KMS-11 (cell line): ENCODE data around the gene VAT1L.

Experiments used
- H2AFZ ChIP-seq: fragments of 200-600 bp; sonication (generic); 2 replicates; pipeline ENCODE4 v1.6.1; 2016; ENCODE audit warnings: antibody characterized with exemption, mixed run types, low read depth
- H3K27ac ChIP-seq: fragments of 200-600 bp; sonication (generic); 2 replicates; pipeline ENCODE4 v1.6.1; 2016; ENCODE audit warnings: mild to moderate bottlenecking, mixed run types
- H3K27me3 ChIP-seq: fragments of 200-600 bp; sonication (generic); 2 replicates; pipeline ENCODE4 v1.6.1; 2017; ENCODE audit warnings: mild to moderate bottlenecking, low read depth, mixed run types, moderate library complexity; ENCODE audit not compliant: insufficient read depth
- H3K36me3 ChIP-seq: fragments of 200-600 bp; sonication (generic); 2 replicates; pipeline ENCODE4 v1.6.1; 2017; ENCODE audit warnings: mild to moderate bottlenecking, mixed run types; ENCODE audit not compliant: insufficient read depth
- H3K4me1 ChIP-seq: fragments of 200-600 bp; sonication (generic); 2 replicates; pipeline ENCODE4 v1.6.1; 2016; ENCODE audit warnings: mild to moderate bottlenecking, low read depth, mixed run types; ENCODE audit not compliant: poor library complexity, severe bottlenecking
- H3K4me2 ChIP-seq: fragments of 200-600 bp; sonication (generic); 2 replicates; pipeline ENCODE4 v1.7.0; 2016; ENCODE audit warnings: mild to moderate bottlenecking, mixed run types
- H3K4me3 ChIP-seq: fragments of 200-600 bp; sonication (generic); IDR thresholded peaks from 2 replicates; pipeline ENCODE4 v1.6.1; 2017; ENCODE audit warnings: low read depth, low read length, mixed read lengths; ENCODE audit not compliant: insufficient read depth
- H3K79me2 ChIP-seq: fragments of 200-600 bp; sonication (generic); 2 replicates; pipeline ENCODE4 v1.6.1; 2016; ENCODE audit warnings: low read depth, mixed run types; ENCODE audit not compliant: insufficient read depth
- H3K9ac ChIP-seq: fragments of 200-600 bp; sonication (generic); 2 replicates; pipeline ENCODE4 v1.6.1; 2016; ENCODE audit warnings: mild to moderate bottlenecking, mixed run types
- H4K20me1 ChIP-seq: fragments of 200-600 bp; sonication (generic); 2 replicates; pipeline ENCODE4 v1.6.1; 2016; ENCODE audit warnings: mild to moderate bottlenecking, mixed run types; ENCODE audit not compliant: insufficient read depth
- TF ChIP-seq, protein P1 (sequence below): fragments of 200-600 bp; sonication (generic); conservative IDR thresholded peaks from 2 replicates; pipeline ENCODE4 v1.6.1; 2017; ENCODE audit warnings: low read depth, mild to moderate bottlenecking, antibody characterized with exemption, low read length, moderate library complexity, mixed read lengths

Gene VAT1L

GRCh38 chr16:77885571-77886295, 97.4 kb downstream of the VAT1L start:
- Histone ChIP-seq H3K36me3 (no peaks in the 10 kb centered on the region), H3K27me3 (no peaks in the 10 kb centered on the region), H3K4me2 (no peak overlapping the region), H3K4me1 (no peaks in the 10 kb centered on the region), H3K27ac (no peak overlapping the region), H4K20me1 (no peaks in the 10 kb centered on the region), H2AFZ (no peak overlapping the region), H3K9ac (no peak overlapping the region), H3K79me2 (no peaks in the 10 kb centered on the region), H3K4me3 (no peak overlapping the region)
- TF ChIP-seq, protein P1, sequence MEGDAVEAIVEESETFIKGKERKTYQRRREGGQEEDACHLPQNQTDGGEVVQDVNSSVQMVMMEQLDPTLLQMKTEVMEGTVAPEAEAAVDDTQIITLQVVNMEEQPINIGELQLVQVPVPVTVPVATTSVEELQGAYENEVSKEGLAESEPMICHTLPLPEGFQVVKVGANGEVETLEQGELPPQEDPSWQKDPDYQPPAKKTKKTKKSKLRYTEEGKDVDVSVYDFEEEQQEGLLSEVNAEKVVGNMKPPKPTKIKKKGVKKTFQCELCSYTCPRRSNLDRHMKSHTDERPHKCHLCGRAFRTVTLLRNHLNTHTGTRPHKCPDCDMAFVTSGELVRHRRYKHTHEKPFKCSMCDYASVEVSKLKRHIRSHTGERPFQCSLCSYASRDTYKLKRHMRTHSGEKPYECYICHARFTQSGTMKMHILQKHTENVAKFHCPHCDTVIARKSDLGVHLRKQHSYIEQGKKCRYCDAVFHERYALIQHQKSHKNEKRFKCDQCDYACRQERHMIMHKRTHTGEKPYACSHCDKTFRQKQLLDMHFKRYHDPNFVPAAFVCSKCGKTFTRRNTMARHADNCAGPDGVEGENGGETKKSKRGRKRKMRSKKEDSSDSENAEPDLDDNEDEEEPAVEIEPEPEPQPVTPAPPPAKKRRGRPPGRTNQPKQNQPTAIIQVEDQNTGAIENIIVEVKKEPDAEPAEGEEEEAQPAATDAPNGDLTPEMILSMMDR = no peak

DNA sequence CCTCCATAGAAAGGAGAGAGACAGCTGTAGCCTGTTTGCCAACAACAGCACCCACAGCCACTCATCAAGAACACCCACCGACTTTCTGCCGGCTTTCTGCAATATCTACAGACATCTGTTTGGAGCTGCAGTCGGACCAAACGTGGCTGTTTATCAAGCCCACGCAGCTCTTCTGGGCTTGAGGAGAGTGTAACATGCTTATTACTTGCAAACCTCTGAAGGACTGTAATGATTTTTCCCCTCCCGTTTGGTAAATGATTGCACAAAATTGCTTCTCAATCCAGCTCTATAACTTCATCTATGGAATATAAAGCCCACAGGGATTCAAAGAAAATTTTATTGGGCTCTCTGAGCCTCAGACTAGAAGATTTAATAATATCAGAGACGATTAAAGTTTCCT, 100.5 kb downstream of the VAT1L start:
- Histone ChIP-seq H3K4me2 (no peak overlapping the region), H3K27ac (no peak overlapping the region), H3K9ac (no peak overlapping the region), H3K36me3 (no peaks in the 10 kb centered on the region), H4K20me1 (no peaks in the 10 kb centered on the region), H3K4me1 (no peaks in the 10 kb centered on the region), H2AFZ (no peak overlapping the region), H3K79me2 (no peaks in the 10 kb centered on the region), H3K27me3 (no peaks in the 10 kb centered on the region), H3K4me3 (no peak overlapping the region)
- TF ChIP-seq, protein P1 = no peak

- Histone ChIP-seq H3K9ac (no peak overlapping the region), H3K27me3 (no peaks in the 10 kb centered on the region), H3K4me3 (no peak overlapping the region), H3K4me1 (no peaks in the 10 kb centered on the region), H3K4me2 (no peak overlapping the region), H3K36me3 (no peaks in the 10 kb centered on the region), H3K79me2 (no peaks in the 10 kb centered on the region), H2AFZ (no peak overlapping the region), H3K27ac (no peak overlapping the region), H4K20me1 (no peaks in the 10 kb centered on the region)
- TF ChIP-seq, protein P1 = no peak
These were observed 101.7 kb downstream of the VAT1L start for GRCh38 chr16:77890075-77890474.

DNA sequence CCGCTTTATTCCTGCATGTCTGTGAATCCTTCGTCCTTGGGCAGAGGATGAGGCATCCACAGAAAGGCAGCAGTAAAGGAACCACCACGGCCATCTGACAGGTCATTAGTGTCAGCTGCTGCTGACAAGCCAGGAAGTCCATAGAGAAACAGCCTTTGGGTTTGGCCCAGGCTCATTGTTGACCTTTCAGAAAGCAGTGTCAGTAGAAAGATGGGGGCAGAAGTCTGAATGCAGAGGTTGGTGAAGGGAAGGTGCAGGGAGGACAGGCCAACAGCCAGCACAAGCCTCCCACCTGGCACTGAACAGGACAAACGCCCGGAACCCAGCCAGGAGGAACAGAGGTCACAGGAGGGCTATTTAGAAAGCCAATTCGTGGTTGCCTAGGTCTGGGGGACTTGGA, 105.8 kb downstream of the VAT1L start:
- H3K79me2 ChIP-seq = no peaks in the 10 kb centered on the region

More for the DNA sequence above, 105.8 kb downstream of the VAT1L start:
- Histone ChIP-seq H3K36me3 (no peaks in the 10 kb centered on the region), H3K9ac (no peak overlapping the region), H3K4me2 (no peak overlapping the region), H3K27me3 (no peaks in the 10 kb centered on the region), H3K4me1 (no peaks in the 10 kb centered on the region), H3K27ac (no peak overlapping the region), H3K4me3 (no peak overlapping the region), H2AFZ (no peak overlapping the region), H4K20me1 (no peaks in the 10 kb centered on the region)
- TF ChIP-seq, protein P1 = no peak
